HL-60/S4 treated with phorbol 12-myristate 13-acetate at 8.2 ng/mL for 4 days and 3 days (cell line): ENCODE measurements around the gene MOGAT3.
"Not testable (repeated sequence)": the region's sequence is repeated elsewhere in the genome, so short reads cannot be mapped to it uniquely, and the experiment has no call there.

Experiments
- in situ Hi-C: fragments of 300-500 bp; cut with MboI; formaldehyde crosslinking; loops from 2 replicates; pipeline ENCODE4 v1.15.0; 2022; ENCODE audit warnings: low sequenced_read_pairs

The MOGAT3 gene

GRCh38 chr7:101205901-101206664 is 5.2 kb upstream of the MOGAT3 start:
- in situ Hi-C loops: no loop called here

GRCh38 chr7:101203740-101204738 is 3.2 kb upstream of the MOGAT3 start:
- in situ Hi-C loops: not testable (repeated sequence)

GRCh38 chr7:101202603-101202918 is 1.7 kb upstream of the MOGAT3 start:
- in situ Hi-C loops: no loop called here

GRCh38 chr7:101201695-101202602 is 1.1 kb upstream of the MOGAT3 start:
- in situ Hi-C loops: no loop called here

- in situ Hi-C loops: no loop called here
These were observed 353 bp downstream of the MOGAT3 start for GRCh38 chr7:101200504-101200861.

GRCh38 chr7:101199522-101199921 is 1.3 kb downstream of the MOGAT3 start:
- in situ Hi-C loops: not testable (repeated sequence)

- in situ Hi-C loops: no loop called here
These were observed 2.4 kb downstream of the MOGAT3 start for GRCh38 chr7:101198476-101198875.

GRCh38 chr7:101197991-101198390 is 2.8 kb downstream of the MOGAT3 start:
- in situ Hi-C loops: no loop called here

GRCh38 chr7:101195884-101196283 is 5.0 kb downstream of the MOGAT3 start:
- in situ Hi-C loops: no loop called here

GRCh38 chr7:101189109-101189508 is 11.7 kb downstream of the MOGAT3 start:
- in situ Hi-C loops: no loop called here

- in situ Hi-C loops: no loop called here
These were observed 13.9 kb downstream of the MOGAT3 start for GRCh38 chr7:101186844-101187428.

- in situ Hi-C loops: no loop called here
These were observed 14.6 kb downstream of the MOGAT3 start for GRCh38 chr7:101186194-101186593.

GRCh38 chr7:101185258-101185839 is 15.5 kb downstream of the MOGAT3 start:
- in situ Hi-C loops: no loop called here

- in situ Hi-C loops: no loop called here
These were observed 20.6 kb downstream of the MOGAT3 start, which contains the start of gene NAT16 for GRCh38 chr7:101180130-101180755. NAT16 (minus strand) TSS chr7:101180293; CDS start chr7:101174807, 5,486 bp downstream.

- in situ Hi-C loops: no loop called here
These were observed 21.1 kb downstream of the MOGAT3 start for GRCh38 chr7:101179713-101180112.

GRCh38 chr7:101179117-101179516 is 21.7 kb downstream of the MOGAT3 start:
- in situ Hi-C loops: no loop called here

- in situ Hi-C loops: no loop called here
These were observed 23.2 kb downstream of the MOGAT3 start for GRCh38 chr7:101177644-101178043.

GRCh38 chr7:101175664-101176063 is 25.2 kb downstream of the MOGAT3 start:
- in situ Hi-C loops: no loop called here

GRCh38 chr7:101174322-101174854 is 26.4 kb downstream of the MOGAT3 start:
- in situ Hi-C loops: no loop called here
